GM19438 (cell line): ENCODE data around the gene CDKN1A.

ENCODE experiments used
- ATAC-seq: cut with Tn5 transposase; IDR thresholded peaks from one replicate; pipeline ENCODE4 v1.9.1; 2021; ENCODE audit warnings: low read depth; ENCODE audit not compliant: unreplicated experiment

Gene CDKN1A

GRCh38 chr6:36735110-36736071 is 56.9 kb downstream of the CDKN1A start:
- no peak for ATAC-seq
